NCI-H2196 treated with DMSO at 0.1 percent for 48 hours (cell line): Measurements from ENCODE around the gene SAPCD1.
"Not testable (repeated sequence)": the region's sequence is repeated elsewhere in the genome, so short reads cannot be mapped to it uniquely, and the experiment has no call there.

Source experiments
- DNase-seq: peaks from one replicate; lab custom pipeline; 2025; ENCODE audit not compliant: unreplicated experiment; lab: John Stamatoyannopoulos, UW

SAPCD1 gene

DNA sequence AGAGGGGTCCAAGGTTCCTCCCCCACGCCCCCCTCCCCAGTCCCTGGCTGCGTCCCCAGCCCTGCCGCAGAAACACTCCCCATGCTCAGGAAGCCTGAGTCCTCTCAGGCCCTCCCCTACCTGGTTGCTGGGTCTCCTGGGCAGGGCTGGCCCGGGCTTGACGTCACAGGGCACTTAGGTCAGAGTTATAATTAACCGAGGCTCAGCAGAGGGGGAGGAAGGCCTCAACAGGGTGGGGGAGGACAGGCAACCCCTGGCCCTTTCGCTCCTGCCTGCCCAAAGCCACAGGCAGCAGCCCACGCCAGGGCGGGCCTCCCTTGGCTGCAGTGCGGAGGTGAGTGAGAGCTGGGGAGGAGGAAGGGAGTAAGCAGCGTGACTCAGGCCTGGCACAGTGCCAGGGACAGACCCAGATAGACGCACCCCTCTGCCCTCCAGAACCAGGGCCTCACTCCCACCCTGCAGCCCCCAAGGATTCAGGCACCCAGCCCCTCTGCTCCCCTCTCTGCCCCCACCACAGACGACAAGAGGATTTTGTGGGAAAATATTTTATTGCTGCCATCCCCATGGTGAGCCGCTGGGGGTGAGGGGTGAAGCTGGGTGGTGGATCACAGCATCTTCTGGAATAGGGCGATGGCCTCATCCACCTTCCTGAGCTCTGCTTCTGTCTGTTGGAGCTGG lies 14.7 kb downstream of the SAPCD1 start, which contains the start of gene VWA7:
Gene VWA7 (minus strand): TSS at position 340 of the 678 bp plus-strand sequence. CDS start 549 bp downstream, outside the sequence.
- DNase-seq, result peak; percentile 70

DNA sequence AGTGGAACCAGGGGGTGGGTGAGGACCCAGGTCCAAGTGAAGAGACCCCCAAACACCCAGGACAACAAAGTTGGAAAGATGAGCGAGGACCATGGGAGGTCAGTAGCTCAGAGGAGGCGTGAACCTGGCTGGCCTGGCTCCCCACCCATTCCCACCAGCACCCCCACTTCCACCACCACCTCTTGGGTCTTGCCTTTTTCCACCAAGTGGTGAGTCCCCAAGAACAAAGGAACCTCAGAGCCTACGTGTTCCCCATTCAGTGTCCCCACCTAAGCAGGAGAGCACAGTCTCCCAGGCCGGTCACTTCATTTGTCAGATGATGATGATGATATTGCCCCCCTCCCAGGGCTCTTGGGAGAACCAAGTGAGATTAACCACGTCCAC lies 15.2 kb downstream of the SAPCD1 start:
- DNase-seq, result no peak

DNA sequence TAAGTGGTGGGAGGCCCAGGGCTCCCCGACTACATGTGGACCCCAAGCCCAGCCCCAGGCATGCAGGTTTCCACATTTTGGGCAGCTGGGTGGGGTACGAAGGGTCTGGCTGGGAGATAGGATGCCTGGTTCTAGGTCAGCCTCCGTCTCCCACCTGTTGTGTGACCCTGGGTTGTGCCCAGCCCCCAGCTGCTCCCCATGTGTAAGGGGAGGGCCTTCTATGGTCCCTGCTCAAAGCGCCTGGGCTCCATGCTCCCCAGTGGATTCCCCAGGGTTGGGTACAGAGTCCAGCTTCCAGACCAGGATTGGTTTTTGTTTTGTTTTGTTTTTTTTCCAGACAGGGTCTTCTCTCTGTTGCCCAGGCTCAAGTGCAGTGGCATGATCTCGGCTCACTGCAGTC lies 15.7 kb downstream of the SAPCD1 start:
- DNase-seq, result no peak

DNA sequence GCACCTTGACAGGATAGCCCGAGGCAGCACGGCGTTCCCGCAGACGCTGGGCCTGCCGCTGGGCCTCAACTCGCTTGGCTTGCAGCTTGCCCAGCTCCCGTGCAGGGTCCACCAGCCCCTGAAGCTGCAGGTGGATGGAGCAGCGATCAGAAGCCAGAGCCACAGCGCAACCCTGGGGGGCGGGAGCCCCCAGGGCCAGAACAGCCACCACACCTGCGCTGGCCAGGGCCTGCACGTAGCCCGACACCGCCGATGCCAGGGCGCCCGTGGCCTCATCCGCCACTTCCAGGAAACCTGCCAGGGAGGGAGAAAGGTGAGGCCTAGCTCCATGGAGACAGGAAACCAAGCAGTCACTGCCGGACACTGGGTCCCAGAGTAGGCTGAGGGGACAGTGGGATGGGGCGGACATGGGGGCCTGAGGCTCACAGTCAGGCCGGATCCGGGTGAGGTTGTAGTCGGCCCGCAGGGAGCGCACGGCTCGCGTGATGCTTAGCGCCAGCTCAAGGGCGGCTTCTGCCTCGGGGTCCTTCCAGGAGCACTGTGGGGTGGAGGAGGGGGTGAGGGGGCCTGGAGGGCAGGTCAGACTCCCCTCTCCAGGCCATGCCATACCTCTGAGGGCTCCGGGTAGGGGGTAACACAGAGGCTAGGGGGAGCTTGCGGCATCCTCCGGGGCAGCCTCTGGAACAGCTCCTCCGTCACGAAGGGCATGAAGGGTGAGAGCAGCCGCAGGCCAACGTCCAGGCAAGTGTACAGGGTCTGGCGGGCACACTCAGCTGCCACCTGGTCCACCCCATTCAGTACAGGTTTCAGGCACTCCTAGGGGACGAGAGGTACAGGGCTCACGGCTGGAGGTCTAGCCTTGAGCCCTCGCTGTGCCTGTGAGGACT lies 16.8 kb downstream of the SAPCD1 start:
- no peak for DNase-seq

DNA sequence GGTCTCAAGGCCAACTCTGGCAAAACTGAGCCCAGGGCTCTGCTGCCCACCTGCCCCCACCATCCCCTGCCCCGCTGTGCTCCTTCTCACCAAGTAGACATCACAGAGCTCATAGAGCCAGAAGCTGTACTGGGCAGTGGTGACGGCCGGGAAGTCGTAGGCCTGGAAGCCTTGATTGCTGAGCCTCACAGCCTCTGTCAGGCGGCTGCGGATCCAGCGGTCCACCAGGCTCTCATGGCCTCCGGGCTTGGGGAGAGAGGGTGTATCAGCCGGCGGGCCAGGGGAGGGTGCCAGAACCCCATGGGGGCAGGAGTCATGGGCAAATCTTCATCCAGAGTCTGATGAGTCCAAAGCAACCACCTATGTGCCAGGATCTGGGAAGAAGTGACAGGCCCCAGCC lies 17.5 kb downstream of the SAPCD1 start:
- DNase-seq, result no peak

DNA sequence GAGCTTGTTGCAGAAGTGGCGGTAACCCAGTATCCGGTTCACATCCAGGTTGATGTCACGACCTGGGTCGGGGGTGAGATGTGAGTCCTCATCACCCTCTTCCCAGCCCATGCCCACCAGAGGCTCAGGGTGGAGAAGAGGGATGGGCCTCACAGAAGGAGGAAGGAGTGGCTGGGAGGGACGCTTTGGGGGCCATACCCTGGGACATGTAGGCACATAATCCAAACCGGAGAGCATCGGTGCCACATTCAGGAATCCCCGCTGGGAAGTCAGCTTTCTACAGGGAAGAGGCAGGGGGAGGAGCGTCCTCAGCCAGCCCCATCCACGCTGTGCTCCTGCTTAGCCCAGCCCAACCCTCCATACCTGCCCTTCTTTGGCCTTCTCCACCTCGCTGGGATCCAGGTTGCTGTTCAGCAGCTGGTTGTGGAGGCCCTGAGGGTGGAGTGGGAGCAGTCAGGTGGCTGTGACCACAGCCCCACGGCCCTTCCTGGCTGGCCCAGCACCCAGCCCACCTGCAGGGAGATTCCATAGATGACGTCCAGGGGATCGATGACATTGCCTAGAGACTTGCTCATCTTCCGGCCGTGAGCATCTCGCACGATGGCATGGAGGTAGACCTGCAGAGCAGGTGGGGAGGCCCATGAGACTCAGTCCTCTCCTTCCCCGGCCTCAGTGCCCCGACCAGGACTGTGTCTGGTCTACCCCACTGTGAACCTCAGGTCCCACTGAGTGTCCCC lies 18.2 kb downstream of the SAPCD1 start:
- DNase-seq, result no peak

DNA sequence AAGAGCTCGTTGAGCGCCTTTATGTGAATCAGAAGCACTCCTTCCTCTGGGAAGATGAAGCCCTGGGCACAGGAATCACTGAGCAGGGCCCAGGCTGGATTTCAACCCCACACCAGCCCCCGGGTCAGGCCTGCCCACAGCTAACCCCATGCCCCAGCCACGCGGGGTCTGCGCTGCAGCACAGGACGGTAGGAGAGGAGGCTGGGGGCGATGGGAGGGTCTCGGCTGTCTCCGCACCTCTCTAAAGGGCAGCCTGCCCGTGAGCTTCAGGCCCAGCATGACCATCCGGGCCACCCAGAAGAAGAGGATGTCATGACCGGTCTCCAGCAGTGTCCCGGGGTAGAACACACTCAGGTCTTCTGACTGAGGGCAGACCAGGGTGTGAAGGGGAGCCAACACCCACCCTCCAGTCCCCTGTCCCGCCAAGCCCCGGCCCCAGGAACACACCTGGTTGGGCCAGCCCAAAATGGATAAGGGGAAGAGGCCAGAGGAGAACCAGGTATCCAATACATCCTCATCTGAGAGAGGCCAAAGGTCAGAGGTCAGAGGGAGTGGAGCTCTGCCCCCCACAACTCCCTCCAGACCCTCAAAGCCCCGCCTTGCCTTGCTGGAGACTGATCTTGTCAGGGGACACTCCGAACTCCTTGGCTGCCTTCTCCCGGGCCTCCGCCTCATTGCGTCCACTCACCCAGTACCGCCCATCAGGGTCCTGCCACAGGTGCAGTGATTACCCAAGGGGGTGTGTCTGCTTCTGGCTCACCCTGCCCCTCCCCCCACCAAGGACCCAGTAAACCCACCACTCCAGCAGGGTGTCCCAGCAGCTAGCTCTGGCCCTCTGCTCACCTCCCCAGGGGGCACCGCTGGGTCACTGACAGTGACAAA lies 19.0 kb downstream of the SAPCD1 start:
- no peak for DNase-seq

DNA sequence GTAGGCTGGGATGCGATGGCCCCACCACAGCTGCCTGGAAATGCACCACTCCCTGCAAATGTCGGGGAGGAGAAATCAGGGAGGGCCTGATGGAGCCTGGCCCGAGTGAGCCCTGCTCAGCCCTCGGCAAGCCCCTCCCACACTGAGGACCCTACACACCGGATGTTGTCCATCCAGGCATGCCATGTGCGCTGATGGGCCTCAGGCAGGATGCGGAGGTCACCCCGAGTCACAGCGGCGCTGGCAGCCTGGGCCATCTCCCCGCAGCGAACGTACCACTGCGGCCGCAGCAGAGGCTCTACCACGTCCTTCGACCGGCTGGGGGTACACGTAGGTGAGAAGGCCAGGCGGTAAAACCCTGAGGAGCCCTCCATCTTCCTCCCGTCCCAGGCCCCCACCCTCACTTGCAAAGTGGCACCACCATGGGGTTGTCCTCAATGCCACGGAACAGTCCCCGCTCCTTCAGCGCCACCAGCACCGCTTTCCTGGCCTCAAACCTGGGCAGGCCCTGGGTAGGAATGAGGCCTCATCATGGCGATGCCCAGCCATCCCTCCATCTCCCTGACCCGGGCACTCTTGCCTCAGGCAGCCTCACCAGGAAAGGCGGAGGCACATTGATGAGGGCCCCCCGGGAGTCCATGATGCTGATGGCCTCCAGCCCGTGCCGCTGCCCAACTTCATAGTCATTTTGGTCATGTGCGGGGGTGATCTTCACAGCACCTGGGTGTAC lies 19.8 kb downstream of the SAPCD1 start:
- no peak for DNase-seq

DNA sequence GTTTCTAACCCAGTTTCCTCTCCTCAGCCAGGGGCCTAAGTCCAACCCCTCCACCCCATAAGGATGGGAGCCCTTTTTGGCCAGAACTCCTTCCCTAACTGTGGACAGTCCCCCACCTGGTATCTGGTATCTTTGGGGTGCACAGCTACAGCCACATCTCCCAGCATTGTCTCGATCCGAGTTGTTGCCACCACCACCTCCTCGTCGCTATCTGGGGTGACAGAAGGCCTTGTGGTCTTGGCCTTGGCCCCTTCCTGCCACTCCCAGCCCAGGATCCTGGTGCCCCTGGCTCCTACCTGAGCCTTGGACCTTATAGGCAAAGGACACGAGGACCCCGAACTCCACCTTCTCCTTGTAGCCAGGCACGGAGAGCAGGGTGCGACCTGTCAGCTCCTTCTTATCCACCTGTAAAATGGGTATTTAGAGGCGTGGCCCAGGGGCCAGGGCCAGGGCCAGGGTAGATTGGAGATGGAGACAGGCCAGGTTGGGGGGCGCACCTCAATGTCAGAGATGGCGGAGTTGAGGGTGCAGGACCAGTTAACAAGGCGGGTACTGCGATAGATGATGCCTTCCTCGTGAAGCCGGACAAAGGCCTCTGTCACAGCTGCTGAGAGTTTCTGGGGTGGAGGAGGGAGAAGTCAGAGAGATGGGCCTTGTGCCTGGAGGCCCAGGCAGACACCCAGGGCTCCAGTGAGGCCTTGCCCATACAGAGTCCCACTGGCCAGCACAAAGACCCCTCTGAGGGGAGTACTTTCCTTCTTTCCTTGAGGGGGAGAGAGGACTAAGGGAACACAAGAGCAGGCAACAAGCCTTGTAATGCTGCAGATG lies 21.9 kb downstream of the SAPCD1 start:
- DNase-seq, result no peak

DNA sequence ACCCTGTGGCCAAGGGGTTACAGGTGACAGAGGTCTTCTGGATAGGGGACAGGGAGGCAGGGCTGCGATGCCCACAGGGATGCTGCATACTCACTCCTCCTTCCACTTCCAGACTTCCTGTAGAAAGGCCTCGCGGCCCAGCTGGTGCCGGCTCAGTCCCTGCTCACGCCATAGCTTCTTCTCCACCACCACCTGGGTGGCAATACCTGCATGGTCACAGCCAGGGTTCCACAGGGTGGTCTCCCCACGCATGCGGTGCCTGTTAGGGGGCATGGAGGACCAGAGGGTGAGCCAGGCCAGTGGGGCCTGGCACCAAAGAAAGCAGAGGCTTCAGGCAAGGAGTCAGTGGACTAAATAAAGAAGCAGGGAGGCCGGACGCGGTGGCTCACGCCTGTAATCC lies 23.0 kb downstream of the SAPCD1 start:
- no peak for DNase-seq

DNA sequence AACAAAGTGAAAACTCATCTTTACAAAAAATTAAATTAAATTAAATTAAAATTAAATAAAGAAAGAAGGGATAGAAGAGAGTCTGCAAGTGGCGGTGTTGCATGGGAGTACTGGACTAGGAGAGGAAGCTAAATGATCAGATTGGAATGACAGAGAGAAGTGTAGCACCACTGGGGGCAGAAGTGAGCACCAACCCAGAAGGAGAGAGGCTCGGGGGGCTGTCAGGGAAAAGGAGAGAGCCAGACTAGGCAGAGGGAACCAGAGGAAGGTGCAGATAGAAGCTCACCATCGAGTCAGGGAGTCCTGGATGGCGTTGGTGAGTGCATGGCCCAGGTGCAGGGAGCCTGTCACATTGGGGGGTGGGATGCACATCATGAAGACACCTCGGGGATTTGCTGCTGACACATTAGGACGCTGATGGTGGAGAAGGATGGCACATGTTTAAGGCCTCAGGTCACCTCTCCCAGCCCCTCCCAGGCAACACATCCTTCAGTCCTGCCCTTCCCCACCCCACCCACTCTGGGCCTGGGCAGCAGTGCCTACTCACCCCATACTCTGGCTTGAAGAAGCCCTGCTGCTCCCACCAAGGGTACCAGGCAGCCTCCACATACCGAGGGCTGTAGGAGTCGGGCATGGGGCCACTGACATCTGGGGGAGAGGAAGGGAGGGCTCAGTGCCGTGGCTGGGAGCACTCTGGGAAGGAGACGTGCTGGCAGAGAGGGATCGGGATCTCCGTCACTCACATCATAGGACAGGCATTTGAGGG lies 29.1 kb downstream of the SAPCD1 start:
- DNase-seq, result no peak

DNA sequence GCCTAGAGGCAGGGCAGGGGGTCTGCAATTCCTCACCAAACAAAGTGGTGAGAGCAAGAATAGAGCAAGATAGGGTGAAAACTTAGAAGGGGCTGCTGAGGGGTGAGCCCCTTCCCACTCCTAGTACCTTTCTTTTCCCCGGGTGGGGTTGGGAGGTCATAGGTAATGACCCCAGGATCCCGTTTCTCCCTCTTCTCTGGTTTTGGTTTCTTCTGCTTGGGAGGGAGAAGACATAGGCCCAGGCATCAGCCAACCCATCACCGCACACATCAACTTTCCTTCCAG lies 29.6 kb downstream of the SAPCD1 start:
- DNase-seq, result no peak

DNA sequence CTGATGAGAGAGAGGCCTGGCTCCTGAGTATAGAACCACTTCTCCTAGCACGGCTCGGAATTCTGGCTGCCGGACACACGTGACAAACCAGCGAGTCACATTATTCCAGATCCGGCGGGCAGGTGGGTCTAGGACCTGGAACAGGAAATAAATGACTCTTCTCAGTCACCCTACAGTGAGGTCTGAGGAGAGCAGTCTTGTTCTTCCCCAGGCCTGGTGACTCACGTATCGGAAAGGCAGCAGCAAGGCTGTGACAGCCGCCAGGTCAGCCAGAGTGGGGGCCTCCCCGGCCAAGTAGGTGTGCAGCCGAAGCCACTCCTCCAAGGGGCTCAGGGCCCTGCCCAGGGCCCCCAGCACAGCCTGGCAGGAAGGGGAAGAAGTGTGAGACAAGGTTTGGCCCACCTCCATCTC lies 30.3 kb downstream of the SAPCD1 start:
- no peak for DNase-seq

DNA sequence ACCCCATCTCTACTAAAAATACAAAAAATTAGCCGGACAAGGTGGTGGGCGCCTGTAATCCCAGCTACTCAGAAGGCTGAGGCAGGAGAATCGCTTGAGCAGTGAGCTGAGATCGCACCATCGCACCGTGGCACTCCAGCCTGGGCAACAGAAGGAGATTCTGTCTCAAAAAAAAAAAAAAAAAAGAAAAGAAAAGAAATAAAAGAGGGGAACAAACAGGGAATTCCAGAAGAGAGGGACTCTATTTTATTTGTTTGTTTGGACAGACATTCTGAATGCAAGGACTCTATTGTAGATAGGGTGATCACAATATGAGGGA lies 31.4 kb downstream of the SAPCD1 start:
- DNase-seq, result not testable (repeated sequence)

DNA sequence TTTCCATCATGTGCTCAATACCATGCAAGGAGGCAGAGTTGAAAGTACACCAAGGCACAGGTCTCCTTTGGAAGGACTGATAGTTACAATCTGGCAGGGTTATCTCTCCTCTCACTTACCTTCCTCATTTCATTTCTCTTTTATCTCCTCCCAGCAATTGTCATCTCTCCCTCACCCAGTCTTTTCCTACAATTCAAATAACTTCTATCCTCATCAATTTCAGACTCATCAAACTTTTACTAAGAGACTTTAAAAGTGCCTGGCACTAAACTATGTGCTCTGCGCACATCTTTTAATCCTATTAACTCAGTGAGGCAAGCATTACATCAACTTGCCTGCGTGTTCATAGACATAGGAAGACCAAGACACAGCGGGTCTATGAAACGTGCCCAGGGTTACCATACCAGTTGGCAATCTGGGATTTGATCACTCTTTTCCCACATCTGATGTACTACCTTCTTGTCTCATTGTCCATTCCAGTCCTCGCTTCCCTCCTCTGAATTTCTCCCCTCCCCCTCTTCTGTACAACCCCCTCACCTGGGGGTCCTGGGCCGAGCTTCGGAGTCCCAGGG lies 31.9 kb downstream of the SAPCD1 start:
- DNase-seq, result no peak

DNA sequence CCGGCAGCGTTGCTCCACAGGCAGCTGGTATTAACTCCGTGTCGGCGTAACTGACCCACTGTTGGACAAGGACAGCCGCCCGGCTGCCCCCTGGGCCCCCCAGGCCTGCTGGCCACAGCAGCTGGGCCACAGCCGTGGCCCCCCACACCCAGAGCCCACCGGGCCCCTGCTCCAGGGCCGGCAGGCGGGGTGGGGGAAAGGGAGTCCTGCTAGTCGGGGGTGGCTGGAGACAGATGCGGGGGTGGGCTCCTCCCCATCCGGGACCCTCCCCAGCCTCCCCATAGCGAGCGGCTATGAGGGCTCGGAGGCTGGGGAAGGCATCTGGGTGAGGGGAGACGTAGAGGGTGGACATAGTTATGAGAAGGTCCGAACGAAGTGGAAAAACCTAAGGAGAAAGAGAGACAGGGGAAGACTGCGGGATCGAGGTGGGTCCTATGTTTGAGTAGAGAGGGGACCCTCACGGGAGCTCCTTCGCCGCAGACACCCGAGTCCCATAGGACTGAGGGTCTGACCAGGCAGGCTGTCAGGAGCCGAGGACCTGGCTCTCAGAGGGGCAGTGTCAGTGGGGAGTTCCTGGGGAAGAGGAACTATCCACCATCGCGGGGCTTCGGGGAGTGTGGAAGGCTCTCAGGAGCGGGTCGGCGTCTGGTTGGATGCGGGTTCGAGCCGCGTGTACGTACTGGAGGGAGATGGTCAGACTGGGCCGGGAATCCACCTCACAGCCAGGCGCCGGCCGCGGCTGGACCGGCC lies 32.6 kb downstream of the SAPCD1 start:
- no peak for DNase-seq

DNA sequence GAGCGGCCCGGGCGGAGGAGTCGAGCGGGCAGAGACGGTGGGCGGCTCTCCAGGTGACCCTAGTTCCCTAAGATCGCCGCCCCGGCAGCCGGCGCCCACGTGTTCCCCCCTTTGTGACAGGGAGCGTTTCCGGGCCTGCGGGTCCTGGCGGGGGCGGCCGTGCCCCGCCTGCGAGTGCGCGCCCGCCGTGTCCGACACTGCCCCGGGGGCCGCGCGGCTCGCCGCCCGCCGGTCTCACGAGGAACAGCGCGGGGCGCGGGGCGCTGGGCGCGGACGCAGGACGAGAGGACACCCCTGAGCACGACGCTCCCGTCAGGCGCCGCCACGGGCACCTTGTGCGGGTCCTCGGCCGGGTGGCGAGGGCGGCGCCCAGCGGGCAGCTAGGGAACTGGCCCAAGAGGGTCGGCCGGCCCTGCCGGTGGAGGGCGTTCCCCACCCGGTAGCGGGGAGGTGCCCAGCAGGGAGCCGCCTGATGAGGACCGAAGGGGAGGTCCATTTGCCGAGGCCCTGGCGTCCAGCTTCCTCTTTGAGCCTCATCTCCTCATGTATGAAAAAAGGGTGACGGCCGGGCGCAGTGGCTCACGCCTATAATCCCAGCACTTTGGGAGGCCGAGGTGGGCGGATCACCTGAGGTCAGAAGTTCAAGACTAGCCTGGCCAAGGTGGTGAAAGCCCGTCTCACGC lies 33.3 kb downstream of the SAPCD1 start, which contains the start of gene VARS1:
Gene VARS1 (minus strand): TSS at position 137 of the 683 bp plus-strand sequence. CDS start 535 bp downstream, outside the sequence.
- DNase-seq, result peak; percentile 84
